Smooth muscle cell (in vitro differentiated cells): ENCODE measurements around the gene CDK9. TPM values are rescaled to one million over a fixed set of nuclear protein-coding genes. Genes with fewer than 3 reads are reported as not detected.

Experiments used
- DNase-seq: peaks from one replicate; lab custom pipeline; 2025; ENCODE audit not compliant: unreplicated experiment; lab: John Stamatoyannopoulos, UW
- H2AFZ ChIP-seq: fragments of 200-600 bp; sonication (generic); 2 replicates; pipeline ENCODE4 v1.6.0; 2016; ENCODE audit warnings: antibody characterized with exemption, low read depth, mild to moderate bottlenecking
- H3F3A ChIP-seq: fragments of 200-600 bp; sonication (generic); 2 replicates; pipeline ENCODE4 v1.6.0; 2017; ENCODE audit warnings: antibody characterized with exemption, low read depth
- H3K27ac ChIP-seq: fragments of 200-600 bp; sonication (generic); 2 replicates; pipeline ENCODE4 v1.5.1; 2016; ENCODE audit warnings: low read depth, mild to moderate bottlenecking
- H3K27me3 ChIP-seq: fragments of 200-600 bp; sonication (generic); 2 replicates; pipeline ENCODE4 v1.6.1; 2016; ENCODE audit warnings: low read depth, mild to moderate bottlenecking
- H3K36me3 ChIP-seq: fragments of 200-600 bp; sonication (generic); 2 replicates; pipeline ENCODE4 v1.5.1; 2016; ENCODE audit warnings: low read depth
- H3K4me1 ChIP-seq: fragments of 200-600 bp; sonication (generic); 2 replicates; pipeline ENCODE4 v1.5.1; 2016; ENCODE audit warnings: low read depth
- H3K4me2 ChIP-seq: fragments of 200-600 bp; sonication (generic); 2 replicates; pipeline ENCODE4 v1.6.0; 2016; ENCODE audit warnings: mild to moderate bottlenecking
- H3K4me3 ChIP-seq: fragments of 200-600 bp; sonication (generic); 2 replicates; pipeline ENCODE4 v1.5.1; 2016; ENCODE audit warnings: mild to moderate bottlenecking
- H3K79me2 ChIP-seq: fragments of 200-600 bp; sonication (generic); 2 replicates; pipeline ENCODE4 v1.6.0; 2016; ENCODE audit warnings: low read depth, mild to moderate bottlenecking
- H3K9ac ChIP-seq: fragments of 200-600 bp; sonication (generic); 2 replicates; pipeline ENCODE4 v1.6.0; 2016; ENCODE audit warnings: low read depth
- H3K9me3 ChIP-seq: fragments of 200-600 bp; sonication (generic); replicated peaks from 2 replicates; pipeline ENCODE4 v1.5.1; 2016; ENCODE audit warnings: low read depth
- H4K20me1 ChIP-seq: fragments of 200-600 bp; sonication (generic); 2 replicates; pipeline ENCODE4 v1.6.0; 2016; ENCODE audit warnings: low read depth
- CTCF ChIP-seq: fragments of 200-600 bp; sonication (generic); IDR thresholded peaks from 2 replicates; pipeline ENCODE4 v1.5.1; 2017; ENCODE audit warnings: borderline replicate concordance, mild to moderate bottlenecking, antibody characterized with exemption; ENCODE audit not compliant: insufficient read depth, poor library complexity, severe bottlenecking
- WGBS: methylation state at CpG from one replicate; pipeline ENCODE4 v1.1.7; 2016; ENCODE audit warnings: low lambda C conversion rate; 5-methylcytosine and 5-hydroxymethylcytosine counted together
- polyA plus RNA-seq: library from polyadenylated mRNA; unstranded; fragments of >200 nt; fragmentation: Nextera tagmentation; extraction: Ambion mirVana; gene quantifications from 2 replicates; pipeline ENCODE4 v1.2.1, GENCODE V29; 2016
- total RNA-seq: library from RNA; depleted of rRNA; stranded (reverse); fragments of >200 nt; gene quantifications from 2 replicates; pipeline ENCODE4 v1.2.3, GENCODE V29; 2014

The CDK9 gene
- total and polyA plus RNA-seq, 2 experiments from 2014 or later, result 38.2 to 68.6 TPM

- TF ChIP-seq CTCF, result no peak
- Histone ChIP-seq H3K4me1 (peaks cover 5% of the 10 kb centered on the region), H3K79me2 (no peaks in the 10 kb centered on the region), H2AFZ (no peak overlapping the region), H3K27me3 (peaks cover 47% of the 10 kb centered on the region), H3F3A (no peaks in the 10 kb centered on the region), H3K9me3 (no peaks in the 10 kb centered on the region), H3K4me3 (no peak overlapping the region), H3K9ac (no peak overlapping the region), H3K36me3 (no peaks in the 10 kb centered on the region), H3K27ac (no peak overlapping the region), H4K20me1 (no peaks in the 10 kb centered on the region), H3K4me2 (no peak overlapping the region)
- 94% methylated on average over 7 of the region's 8 CpGs for WGBS
- DNase-seq, result no peak
These were observed 32.7 kb upstream of the CDK9 start for GRCh38 chr9:127753148-127753547.

GRCh38 chr9:127753622-127754021, 32.2 kb upstream of the CDK9 start:
- Histone ChIP-seq H2AFZ (no peak overlapping the region), H3K4me1 (peaks cover 5% of the 10 kb centered on the region), H3K27ac (no peak overlapping the region), H3F3A (no peaks in the 10 kb centered on the region), H3K9ac (no peak overlapping the region), H3K4me3 (no peak overlapping the region), H3K79me2 (no peaks in the 10 kb centered on the region), H3K36me3 (no peaks in the 10 kb centered on the region), H4K20me1 (no peaks in the 10 kb centered on the region), H3K4me2 (no peak overlapping the region), H3K9me3 (no peaks in the 10 kb centered on the region), H3K27me3 (peaks cover 47% of the 10 kb centered on the region)
- TF ChIP-seq CTCF, result no peak
- 68% methylated on average over 8 of the region's 8 CpGs for WGBS
- no peak for DNase-seq

- Histone ChIP-seq H3K4me3 (no peak overlapping the region), H4K20me1 (no peaks in the 10 kb centered on the region), H2AFZ (no peak overlapping the region), H3K4me2 (peak overlapping the region; percentile 48), H3K36me3 (no peaks in the 10 kb centered on the region), H3F3A (no peaks in the 10 kb centered on the region), H3K9ac (no peak overlapping the region), H3K27me3 (peaks cover 47% of the 10 kb centered on the region), H3K4me1 (peaks cover 5% of the 10 kb centered on the region), H3K79me2 (no peaks in the 10 kb centered on the region), H3K9me3 (no peaks in the 10 kb centered on the region), H3K27ac (no peak overlapping the region)
- DNase-seq, result no peak
- 5% methylated on average over 54 of the region's 86 CpGs for WGBS
- TF ChIP-seq CTCF, result no peak
These were observed 31.5 kb upstream of the CDK9 start for GRCh38 chr9:127754099-127755060.
